ENCODE data around the gene COL24A1. TPM values are rescaled to one million over a fixed set of nuclear protein-coding genes. Genes with fewer than 3 reads are reported as not detected.

The COL24A1 gene
- total RNA-seq, 1 donor = 3.9 TPM

DNA sequence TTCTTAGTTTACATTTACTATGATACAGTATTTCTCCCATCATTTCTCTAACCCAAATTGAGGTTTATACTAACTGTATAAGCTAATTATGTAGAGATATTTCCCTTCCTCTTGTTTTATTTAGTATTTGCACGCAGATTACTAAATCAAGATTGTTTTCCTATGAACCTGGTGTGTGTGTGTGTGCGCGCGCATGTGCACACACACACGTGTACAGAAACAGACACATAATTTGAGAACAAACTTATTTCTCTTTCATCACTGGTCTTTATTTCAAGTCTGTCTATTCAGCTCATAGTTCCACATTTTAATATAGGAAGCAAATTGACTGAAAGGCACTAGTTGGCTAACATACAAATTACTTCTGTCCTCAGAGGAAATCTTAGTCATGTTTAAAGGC, 19.7 kb upstream of the COL24A1 start:
- TF ChIP-seq, protein P1, sequence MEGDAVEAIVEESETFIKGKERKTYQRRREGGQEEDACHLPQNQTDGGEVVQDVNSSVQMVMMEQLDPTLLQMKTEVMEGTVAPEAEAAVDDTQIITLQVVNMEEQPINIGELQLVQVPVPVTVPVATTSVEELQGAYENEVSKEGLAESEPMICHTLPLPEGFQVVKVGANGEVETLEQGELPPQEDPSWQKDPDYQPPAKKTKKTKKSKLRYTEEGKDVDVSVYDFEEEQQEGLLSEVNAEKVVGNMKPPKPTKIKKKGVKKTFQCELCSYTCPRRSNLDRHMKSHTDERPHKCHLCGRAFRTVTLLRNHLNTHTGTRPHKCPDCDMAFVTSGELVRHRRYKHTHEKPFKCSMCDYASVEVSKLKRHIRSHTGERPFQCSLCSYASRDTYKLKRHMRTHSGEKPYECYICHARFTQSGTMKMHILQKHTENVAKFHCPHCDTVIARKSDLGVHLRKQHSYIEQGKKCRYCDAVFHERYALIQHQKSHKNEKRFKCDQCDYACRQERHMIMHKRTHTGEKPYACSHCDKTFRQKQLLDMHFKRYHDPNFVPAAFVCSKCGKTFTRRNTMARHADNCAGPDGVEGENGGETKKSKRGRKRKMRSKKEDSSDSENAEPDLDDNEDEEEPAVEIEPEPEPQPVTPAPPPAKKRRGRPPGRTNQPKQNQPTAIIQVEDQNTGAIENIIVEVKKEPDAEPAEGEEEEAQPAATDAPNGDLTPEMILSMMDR (IDR thresholded peaks at IDR 0.05; ENCODE audit: insufficient read depth, low read depth, low read length) = no peak
- H3K4me3 ChIP-seq (ENCODE audit: low read depth, low read length) = no peak overlapping the region
- no peak for DNase-seq (ENCODE audit: low read depth)

GRCh38 chr1:86175756-86176155, 19.2 kb upstream of the COL24A1 start:
- TF ChIP-seq, protein P1 (IDR thresholded peaks at IDR 0.05; ENCODE audit: insufficient read depth, low read depth, low read length) = no peak
- no peak for DNase-seq (ENCODE audit: low read depth)
- no peak overlapping the region for H3K4me3 ChIP-seq (ENCODE audit: low read depth, low read length)

DNA sequence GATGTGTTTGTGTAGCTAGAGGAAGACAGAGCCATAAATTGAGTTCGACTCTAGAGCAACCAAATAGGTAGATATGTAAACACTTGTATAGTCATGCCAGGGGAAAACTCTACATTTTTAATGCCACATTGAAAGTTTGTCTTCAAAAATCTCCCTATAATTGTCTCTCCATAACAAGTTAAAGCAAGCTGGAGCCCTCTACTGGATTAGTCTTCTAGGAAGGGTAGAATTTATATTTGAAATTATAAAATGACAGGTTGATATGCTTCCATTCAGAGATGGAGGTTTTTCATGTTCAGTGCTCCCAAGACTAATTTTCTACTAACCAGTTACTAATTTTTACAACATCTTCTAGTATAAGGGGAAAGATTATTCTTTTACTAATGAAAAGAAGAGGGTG, 13.1 kb upstream of the COL24A1 start:
- H3K4me3 ChIP-seq (ENCODE audit: low read depth, low read length) = no peak overlapping the region
- no peak for DNase-seq (ENCODE audit: low read depth)
- TF ChIP-seq, protein P1 (IDR thresholded peaks at IDR 0.05; ENCODE audit: insufficient read depth, low read depth, low read length) = no peak

- H3K4me3 ChIP-seq (ENCODE audit: low read depth, low read length) = no peak overlapping the region
- DNase-seq (ENCODE audit: low read depth) = no peak
- TF ChIP-seq, protein P1 (IDR thresholded peaks at IDR 0.05; ENCODE audit: insufficient read depth, low read depth, low read length) = no peak
Observed at GRCh38 chr1:86159800-86160199, 3.2 kb upstream of the COL24A1 start.

DNA sequence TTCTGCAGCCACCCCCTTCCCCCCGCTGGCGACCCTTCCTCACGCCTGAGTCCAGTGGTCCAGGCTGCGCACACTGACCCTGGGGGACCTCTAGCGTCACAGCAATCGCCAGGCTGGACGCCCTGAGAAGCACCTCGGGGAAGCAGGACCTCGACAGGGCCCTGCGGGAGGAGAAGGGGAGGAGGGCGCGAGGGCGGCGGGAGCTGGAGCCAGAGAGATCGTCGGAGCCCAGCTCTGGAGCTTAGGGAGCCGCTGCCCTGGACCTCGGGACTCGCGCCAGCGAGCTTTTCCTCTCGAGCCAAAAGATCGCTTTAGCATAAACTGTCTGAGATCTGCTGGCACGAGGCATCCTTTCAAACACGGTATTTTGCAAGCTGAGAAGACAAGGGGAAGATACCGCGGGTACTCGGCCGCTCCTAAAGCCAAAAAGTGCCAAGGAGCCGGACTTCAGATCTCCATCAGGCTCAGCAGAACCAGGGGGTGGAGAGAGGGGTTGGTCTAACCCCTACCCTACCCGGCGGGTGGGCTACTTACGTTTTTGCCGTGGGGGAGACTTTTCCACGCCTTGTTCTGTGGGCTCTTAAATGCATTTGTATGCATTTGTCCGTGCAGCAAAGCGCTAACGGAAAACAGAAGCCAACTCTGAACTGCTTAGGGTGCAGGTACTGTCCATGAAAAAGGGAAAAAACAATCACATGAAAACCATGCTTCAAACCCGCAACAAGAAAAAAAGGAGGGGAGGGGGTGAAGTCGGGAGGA, 586 bp downstream of the COL24A1 start:
- H3K4me3 ChIP-seq (ENCODE audit: low read depth, low read length) = peak overlapping the region; percentile 50

GRCh38 chr1:86155051-86155806, 1.3 kb downstream of the COL24A1 start:
- peak overlapping the region; percentile 5 for H3K4me3 ChIP-seq (ENCODE audit: low read depth, low read length)
- TF ChIP-seq, protein P1 (IDR thresholded peaks at IDR 0.05; ENCODE audit: insufficient read depth, low read depth, low read length) = no peak
- DNase-seq (ENCODE audit: low read depth) = no peak

More for the DNA sequence above, 586 bp downstream of the COL24A1 start:
- DNase-seq (ENCODE audit: low read depth) = no peak
- TF ChIP-seq, protein P1 (IDR thresholded peaks at IDR 0.05; ENCODE audit: insufficient read depth, low read depth, low read length) = no peak
